ENCODE results near the gene SAP30BP. TPM values are rescaled to one million over a fixed set of nuclear protein-coding genes. Genes with fewer than 3 reads are reported as not detected.
A peak's percentile ranks its signal among the peaks of the same experiment; 100 is the strongest.

The SAP30BP gene
- total and polyA plus RNA-seq, 2 of the 13 experiments (the other 11 are each of a cell fraction or from before 2014, with no cell fraction given) = 67.7 to 99.4 TPM

DNA sequence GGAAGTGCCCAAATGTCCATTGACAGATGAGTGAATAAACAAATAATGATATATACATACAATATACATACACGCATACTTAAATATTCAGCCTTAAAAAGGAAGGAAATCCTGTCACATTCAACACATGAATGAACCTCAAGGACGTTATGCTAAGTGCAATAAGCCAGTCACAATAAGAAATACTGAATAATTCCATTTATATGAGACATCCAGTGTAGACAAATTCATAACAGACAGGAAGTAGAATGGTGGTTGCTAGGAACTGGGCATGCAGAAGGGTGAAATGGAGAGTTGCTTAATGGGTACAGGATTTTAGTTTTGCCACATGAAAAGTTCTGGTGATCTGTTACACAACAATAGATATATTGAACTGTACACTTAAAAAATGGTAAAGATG is 45.3 kb downstream of the SAP30BP start (continued):
- TF ChIP-seq, protein P1, sequence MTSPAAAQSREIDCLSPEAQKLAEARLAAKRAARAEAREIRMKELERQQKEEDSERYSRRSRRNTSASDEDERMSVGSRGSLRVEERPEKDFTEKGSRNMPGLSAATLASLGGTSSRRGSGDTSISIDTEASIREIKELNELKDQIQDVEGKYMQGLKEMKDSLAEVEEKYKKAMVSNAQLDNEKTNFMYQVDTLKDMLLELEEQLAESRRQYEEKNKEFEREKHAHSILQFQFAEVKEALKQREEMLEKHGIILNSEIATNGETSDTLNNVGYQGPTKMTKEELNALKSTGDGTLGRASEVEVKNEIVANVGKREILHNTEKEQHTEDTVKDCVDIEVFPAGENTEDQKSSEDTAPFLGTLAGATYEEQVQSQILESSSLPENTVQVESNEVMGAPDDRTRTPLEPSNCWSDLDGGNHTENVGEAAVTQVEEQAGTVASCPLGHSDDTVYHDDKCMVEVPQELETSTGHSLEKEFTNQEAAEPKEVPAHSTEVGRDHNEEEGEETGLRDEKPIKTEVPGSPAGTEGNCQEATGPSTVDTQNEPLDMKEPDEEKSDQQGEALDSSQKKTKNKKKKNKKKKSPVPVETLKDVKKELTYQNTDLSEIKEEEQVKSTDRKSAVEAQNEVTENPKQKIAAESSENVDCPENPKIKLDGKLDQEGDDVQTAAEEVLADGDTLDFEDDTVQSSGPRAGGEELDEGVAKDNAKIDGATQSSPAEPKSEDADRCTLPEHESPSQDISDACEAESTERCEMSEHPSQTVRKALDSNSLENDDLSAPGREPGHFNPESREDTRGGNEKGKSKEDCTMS (CRISPR knock-in tag; conservative IDR thresholded peaks at IDR 0.05) = no peak
- no peak for TF ChIP-seq SP4 (CRISPR knock-in tag; IDR thresholded peaks at IDR 0.05)

- Histone ChIP-seq H3K4me2 (ENCODE audit: low read depth, low read length) (no peak overlapping the region), H3K27ac (ENCODE audit: extremely low read length, insufficient read depth, low read length) (no peak overlapping the region), H3K27me3 (ENCODE audit: control insufficient read depth in 1 of 2, insufficient read depth in 2 of 2, low read length in 2 of 2) (peaks cover 8 to 49% of the 10 kb centered on the region in 2 experiments; a peak in 3 of 5 replicates), H2AFZ (ENCODE audit: low read length) (no peak overlapping the region), H3K4me1 (ENCODE audit: insufficient read depth, low read length) (peaks cover 32% of the 10 kb centered on the region), H3K36me3 (replicated peaks in 1 of 2; ENCODE audit: control insufficient read depth in 1 of 2, insufficient read depth in 2 of 2, low read length in 2 of 2) (no peaks in the 10 kb centered on the region), H3K4me3 (replicated peaks in 1 of 3; ENCODE audit: insufficient read depth in 1 of 3, low read depth in 2 of 3, low read length in 3 of 3) (no peak overlapping the region), H4K20me1 (ENCODE audit: insufficient read depth, low read length) (no peaks in the 10 kb centered on the region), H3K9ac (ENCODE audit: insufficient read depth, low read depth, low read length) (no peak overlapping the region), H3K9me3 (ENCODE audit: low read length) (no peaks in the 10 kb centered on the region), H3K79me2 (ENCODE audit: insufficient read depth, low read length) (no peaks in the 10 kb centered on the region)
- POLR2A ChIA-PET = no interaction called here
- FAIRE-seq (no peak), DNase-seq (ENCODE audit: low spot score) (no peak), ATAC-seq (no peak)
- no TSS peak for BruUV-seq (replicated peaks)
- CTCF ChIA-PET (ENCODE audit: low intra/inter-chr PET ratio, low total read pairs) = no interaction called here
- WGBS (ENCODE audit: low lambda C conversion rate) = 25% methylated on average over 2 of the region's 2 CpGs
- in situ Hi-C loops (cut with HindIII; ENCODE audit: extremely low pct_ligation_motif_present, low pct_unique_long_range_greater_than_20kb) = no loop called here
- intact Hi-C loops (cut with micrococcal nuclease; ENCODE audit: unreplicated experiment) = no loop called here
- TF ChIP-seq, protein P2, sequence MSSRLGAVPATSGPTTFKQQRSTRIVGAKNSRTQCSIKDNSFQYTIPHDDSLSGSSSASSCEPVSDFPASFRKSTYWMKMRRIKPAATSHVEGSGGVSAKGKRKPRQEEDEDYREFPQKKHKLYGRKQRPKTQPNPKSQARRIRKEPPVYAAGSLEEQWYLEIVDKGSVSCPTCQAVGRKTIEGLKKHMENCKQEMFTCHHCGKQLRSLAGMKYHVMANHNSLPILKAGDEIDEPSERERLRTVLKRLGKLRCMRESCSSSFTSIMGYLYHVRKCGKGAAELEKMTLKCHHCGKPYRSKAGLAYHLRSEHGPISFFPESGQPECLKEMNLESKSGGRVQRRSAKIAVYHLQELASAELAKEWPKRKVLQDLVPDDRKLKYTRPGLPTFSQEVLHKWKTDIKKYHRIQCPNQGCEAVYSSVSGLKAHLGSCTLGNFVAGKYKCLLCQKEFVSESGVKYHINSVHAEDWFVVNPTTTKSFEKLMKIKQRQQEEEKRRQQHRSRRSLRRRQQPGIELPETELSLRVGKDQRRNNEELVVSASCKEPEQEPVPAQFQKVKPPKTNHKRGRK (CRISPR knock-in tag; IDR thresholded peaks at IDR 0.05) = no peak
- TF ChIP-seq ZNF703 (CRISPR knock-in tag; IDR thresholded peaks at IDR 0.05; ENCODE audit: borderline replicate concordance) (no peak), ZMYM3 (CRISPR knock-in tag; IDR thresholded peaks at IDR 0.05) (0 out of 2 replicates have a peak, but pooled peaks have one; percentile 8), PRDM15 (CRISPR knock-in tag; IDR thresholded peaks at IDR 0.05) (no peak), ZNF629 (CRISPR knock-in tag; conservative IDR thresholded peaks at IDR 0.05) (no peak), ZNF235 (CRISPR knock-in tag; IDR thresholded peaks at IDR 0.05; ENCODE audit: borderline replicate concordance) (no peak), HNRNPUL1 (IDR thresholded peaks at IDR 0.05; ENCODE audit: low read depth, low read length) (no peak)
These were observed 52.6 kb downstream of the SAP30BP start for GRCh38 chr17:75719732-75720131.
